Endodermal cell (in vitro differentiated cells): ENCODE results near the gene FNDC11. TPM values are rescaled to one million over a fixed set of nuclear protein-coding genes. Genes with fewer than 3 reads are reported as not detected.

Source experiments
- DNase-seq: peaks from one replicate; pipeline ENCODE4 v3.0.0-alpha.2; 2017
- H3K27ac ChIP-seq: 2 replicates; pipeline ENCODE4 v1.5.1; 2013; ENCODE audit warnings: mild to moderate bottlenecking, low read depth, low read length, moderate library complexity
- H3K27me3 ChIP-seq: 2 replicates; pipeline ENCODE4 v1.6.1; 2013; ENCODE audit warnings: mild to moderate bottlenecking, low read length, moderate library complexity; ENCODE audit not compliant: insufficient read depth, control insufficient read depth, poor library complexity, severe bottlenecking
- H3K36me3 ChIP-seq: 2 replicates; pipeline ENCODE4 v1.7.0; 2013; ENCODE audit warnings: mild to moderate bottlenecking, low read length, moderate library complexity; ENCODE audit not compliant: control insufficient read depth, insufficient read depth
- H3K4me1 ChIP-seq: one replicate; pipeline ENCODE4 v1.7.0; 2013; ENCODE audit warnings: low read length; ENCODE audit not compliant: control insufficient read depth, insufficient read depth
- H3K4me3 ChIP-seq: 2 replicates; pipeline ENCODE4 v1.5.1; 2013; ENCODE audit warnings: mild to moderate bottlenecking, low read length, moderate library complexity
- H3K9ac ChIP-seq: 2 replicates; pipeline ENCODE4 v1.6.1; 2013; ENCODE audit warnings: mild to moderate bottlenecking, low read length, moderate library complexity; ENCODE audit not compliant: poor library complexity, severe bottlenecking; ENCODE audit errors: extremely low read depth
- H3K9me3 ChIP-seq: 2 replicates; pipeline ENCODE4 v1.6.1; 2013; ENCODE audit warnings: mild to moderate bottlenecking, low read length, moderate library complexity; ENCODE audit not compliant: control insufficient read depth
- H3K27ac Mint-ChIP-seq: 2 replicates; pipeline ENCODE4 v1.8.0; 2020; ENCODE audit warnings: mixed read lengths
- H3K27me3 Mint-ChIP-seq: 2 replicates; pipeline ENCODE4 v1.8.0; 2021; ENCODE audit warnings: mild to moderate bottlenecking, mixed read lengths; ENCODE audit not compliant: insufficient read depth
- H3K36me3 Mint-ChIP-seq: 2 replicates; pipeline ENCODE4 v1.8.0; 2020; ENCODE audit warnings: low read depth, mixed read lengths
- H3K4me1 Mint-ChIP-seq: 2 replicates; pipeline ENCODE4 v1.8.0; 2020; ENCODE audit warnings: mixed read lengths
- H3K4me3 Mint-ChIP-seq: 2 replicates; pipeline ENCODE4 v1.8.0; 2020; ENCODE audit warnings: mild to moderate bottlenecking, moderate library complexity, mixed read lengths
- H3K9me3 Mint-ChIP-seq: 2 replicates; pipeline ENCODE4 v1.8.0; 2020; ENCODE audit warnings: mild to moderate bottlenecking, mixed read lengths
- whole genome bisulfite sequencing, 2 experiments: methylation state at CpG; one replicate each; pipeline versions ENCODE4 v1.1.5 to v1.1.7; 2013; ENCODE audit warnings: missing lambda C conversion rate in 2 of 2, mixed read lengths in 1 of 2; ENCODE audit not compliant: insufficient coverage in 1 of 2, insufficient read length in 1 of 2; 5-methylcytosine and 5-hydroxymethylcytosine counted together
- total RNA-seq, 2 donors: library from RNA; stranded (reverse); fragmentation: NEBNext Ultra II Directional in 1 of 2; extraction: Animal tissue kit (Norgen Biotek cat#: 25700) in 1 of 2; gene quantifications; 2 replicates in 1 of 2; 3 replicates in 1 of 2; pipeline ENCODE4 v1.2.1, GENCODE V29; 2021
- TF ChIP-seq, protein P1 (sequence below): fragments of 200-600 bp; sonication (generic); conservative IDR thresholded peaks from 2 replicates; pipeline ENCODE4 v1.5.0; 2021; ENCODE audit warnings: antibody characterized with exemption, mild to moderate bottlenecking

Gene FNDC11
- total RNA-seq, 2 donors from 2014 or later, result 1.8 to 2.4 TPM

GRCh38 chr20:63533871-63534393, 20.0 kb upstream of the FNDC11 start:
- Histone ChIP-seq H3K36me3 (no peaks in the 10 kb centered on the region), H3K9me3 (no peaks in the 10 kb centered on the region), H3K9ac (no peak overlapping the region), H3K27ac (no peak overlapping the region), H3K4me3 (no peak overlapping the region), H3K27me3 (no peaks in the 10 kb centered on the region), H3K4me1 (no peaks in the 10 kb centered on the region)
- TF ChIP-seq, protein P1, sequence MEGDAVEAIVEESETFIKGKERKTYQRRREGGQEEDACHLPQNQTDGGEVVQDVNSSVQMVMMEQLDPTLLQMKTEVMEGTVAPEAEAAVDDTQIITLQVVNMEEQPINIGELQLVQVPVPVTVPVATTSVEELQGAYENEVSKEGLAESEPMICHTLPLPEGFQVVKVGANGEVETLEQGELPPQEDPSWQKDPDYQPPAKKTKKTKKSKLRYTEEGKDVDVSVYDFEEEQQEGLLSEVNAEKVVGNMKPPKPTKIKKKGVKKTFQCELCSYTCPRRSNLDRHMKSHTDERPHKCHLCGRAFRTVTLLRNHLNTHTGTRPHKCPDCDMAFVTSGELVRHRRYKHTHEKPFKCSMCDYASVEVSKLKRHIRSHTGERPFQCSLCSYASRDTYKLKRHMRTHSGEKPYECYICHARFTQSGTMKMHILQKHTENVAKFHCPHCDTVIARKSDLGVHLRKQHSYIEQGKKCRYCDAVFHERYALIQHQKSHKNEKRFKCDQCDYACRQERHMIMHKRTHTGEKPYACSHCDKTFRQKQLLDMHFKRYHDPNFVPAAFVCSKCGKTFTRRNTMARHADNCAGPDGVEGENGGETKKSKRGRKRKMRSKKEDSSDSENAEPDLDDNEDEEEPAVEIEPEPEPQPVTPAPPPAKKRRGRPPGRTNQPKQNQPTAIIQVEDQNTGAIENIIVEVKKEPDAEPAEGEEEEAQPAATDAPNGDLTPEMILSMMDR, result no peak
- H3K4me3 Mint-ChIP-seq, result no peak overlapping the region
- no peaks in the 10 kb centered on the region for H3K27me3 Mint-ChIP-seq
- H3K36me3 Mint-ChIP-seq, result no peaks in the 10 kb centered on the region
- no peaks in the 10 kb centered on the region for H3K9me3 Mint-ChIP-seq
- H3K4me1 Mint-ChIP-seq, result no peaks in the 10 kb centered on the region
- 91 to 96% methylated on average over 25 to 28 of the region's 28 CpGs for WGBS, 2 experiments
- no peak overlapping the region for H3K27ac Mint-ChIP-seq
- DNase-seq, result peak; percentile 54

GRCh38 chr20:63534427-63534830, 19.5 kb upstream of the FNDC11 start:
- H3K9me3 Mint-ChIP-seq, result no peaks in the 10 kb centered on the region
- WGBS, 2 experiments, result 89 to 97% methylated on average over 5 to 12 of the region's 12 CpGs
- Histone ChIP-seq H3K4me1 (no peaks in the 10 kb centered on the region), H3K27me3 (no peaks in the 10 kb centered on the region), H3K27ac (no peak overlapping the region), H3K36me3 (no peaks in the 10 kb centered on the region), H3K9me3 (no peaks in the 10 kb centered on the region), H3K4me3 (no peak overlapping the region), H3K9ac (no peak overlapping the region)
- TF ChIP-seq, protein P1, result no peak
- no peaks in the 10 kb centered on the region for H3K4me1 Mint-ChIP-seq
- no peak for DNase-seq
- no peaks in the 10 kb centered on the region for H3K36me3 Mint-ChIP-seq
- no peaks in the 10 kb centered on the region for H3K27me3 Mint-ChIP-seq
- no peak overlapping the region for H3K27ac Mint-ChIP-seq
- H3K4me3 Mint-ChIP-seq, result no peak overlapping the region

DNA sequence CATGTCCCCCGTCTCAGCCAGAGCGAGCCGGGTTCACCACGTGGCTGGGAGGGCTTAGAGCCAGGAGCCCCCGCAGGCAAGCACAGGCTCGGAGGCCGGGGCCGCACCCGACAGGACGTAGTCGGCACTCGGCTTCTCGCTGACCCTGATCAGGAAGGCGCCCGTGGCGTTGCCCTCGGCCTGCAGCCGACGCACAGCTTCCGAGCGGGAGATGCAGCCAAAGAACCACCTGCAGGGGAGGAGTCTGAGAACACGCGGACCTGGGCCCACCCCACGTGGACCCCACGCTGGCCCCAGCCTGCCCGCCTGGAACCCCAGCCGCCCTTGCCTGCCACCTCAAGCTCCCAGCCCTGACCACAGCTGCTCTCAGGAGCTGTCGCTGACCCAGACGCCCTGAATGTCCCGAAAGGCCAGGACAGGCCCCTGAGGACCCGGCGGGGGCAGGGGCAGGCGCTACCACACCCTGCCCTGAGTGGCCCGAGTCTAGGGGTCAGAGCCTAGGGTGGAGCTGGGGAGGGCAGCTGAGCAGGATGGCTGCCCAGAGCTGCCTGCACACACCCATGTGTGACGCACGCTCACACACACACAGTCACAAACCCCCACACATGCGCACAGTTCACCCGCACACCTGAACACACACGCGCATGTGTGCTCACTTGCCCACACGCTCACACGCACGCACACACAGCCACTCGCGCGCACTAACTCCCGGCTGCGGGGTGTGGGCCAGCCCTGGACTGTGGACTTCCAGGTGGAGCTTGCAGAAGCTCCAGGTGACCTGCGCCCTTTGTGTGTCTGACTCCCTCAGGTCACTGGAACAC, 18.9 kb upstream of the FNDC11 start:
- WGBS, 2 experiments, result 91% methylated on average over 36 to 49 of the region's 49 CpGs
- H3K27ac ChIP-seq, result no peak overlapping the region
- no peak overlapping the region for H3K27ac Mint-ChIP-seq
- no peaks in the 10 kb centered on the region for H3K36me3 Mint-ChIP-seq
- no peaks in the 10 kb centered on the region for H3K27me3 ChIP-seq
- no peak overlapping the region for H3K9ac ChIP-seq
- no peak overlapping the region for H3K4me3 ChIP-seq
- no peaks in the 10 kb centered on the region for H3K36me3 ChIP-seq
- H3K27me3 Mint-ChIP-seq, result no peaks in the 10 kb centered on the region
- no peaks in the 10 kb centered on the region for H3K9me3 Mint-ChIP-seq
- peak; percentile 61 for DNase-seq
- no peaks in the 10 kb centered on the region for H3K4me1 Mint-ChIP-seq
- TF ChIP-seq, protein P1, result no peak
- no peaks in the 10 kb centered on the region for H3K4me1 ChIP-seq
- no peak overlapping the region for H3K4me3 Mint-ChIP-seq
- no peaks in the 10 kb centered on the region for H3K9me3 ChIP-seq
